Mononuclear cell (primary cell): Measurements from ENCODE around the gene VAPA. TPM values are rescaled to one million over a fixed set of nuclear protein-coding genes. Genes with fewer than 3 reads are reported as not detected.

ENCODE experiments used
- H3K27me3 ChIP-seq: 2 replicates; pipeline ENCODE4 v1.6.0; 2011; ENCODE audit warnings: low read length, control low read depth; ENCODE audit not compliant: insufficient read depth
- H3K4me1 ChIP-seq: 2 replicates; pipeline ENCODE4 v1.5.1; 2011; ENCODE audit warnings: mild to moderate bottlenecking, low read length, control low read depth; ENCODE audit not compliant: insufficient read depth
- H3K4me3 ChIP-seq: 2 replicates; pipeline ENCODE4 v1.5.1; 2011; ENCODE audit warnings: mild to moderate bottlenecking, low read length, moderate library complexity
- H3K9me3 ChIP-seq: 2 replicates; pipeline ENCODE4 v1.5.1; 2011; ENCODE audit warnings: low read depth, mild to moderate bottlenecking, control low read depth, low read length
- total RNA-seq: library from RNA; depleted of rRNA; stranded (reverse); fragments of >200 nt; gene quantifications from one replicate; pipeline ENCODE4 v1.2.3, GENCODE V29; 2012

Gene VAPA
- total RNA-seq, 1 donor: 370 TPM

- H3K9me3 ChIP-seq: no peaks in the 10 kb centered on the region
- H3K4me3 ChIP-seq: no peak overlapping the region
- no peaks in the 10 kb centered on the region for H3K27me3 ChIP-seq
- peaks cover 5% of the 10 kb centered on the region for H3K4me1 ChIP-seq
These were observed 20.0 kb downstream of the VAPA start for GRCh38 chr18:9933865-9934264.

GRCh38 chr18:9934274-9934673 is 20.5 kb downstream of the VAPA start:
- Histone ChIP-seq H3K9me3 (no peaks in the 10 kb centered on the region), H3K27me3 (no peaks in the 10 kb centered on the region), H3K4me3 (no peak overlapping the region), H3K4me1 (peaks cover under 1% of the 10 kb centered on the region)

- Histone ChIP-seq H3K9me3 (no peaks in the 10 kb centered on the region), H3K4me3 (no peak overlapping the region), H3K27me3 (no peaks in the 10 kb centered on the region), H3K4me1 (no peaks in the 10 kb centered on the region)
These were observed 27.3 kb downstream of the VAPA start for GRCh38 chr18:9941103-9941502.

- Histone ChIP-seq H3K4me3 (no peak overlapping the region), H3K9me3 (no peaks in the 10 kb centered on the region), H3K4me1 (no peaks in the 10 kb centered on the region), H3K27me3 (no peaks in the 10 kb centered on the region)
These were observed 27.8 kb downstream of the VAPA start for GRCh38 chr18:9941660-9942059.

DNA sequence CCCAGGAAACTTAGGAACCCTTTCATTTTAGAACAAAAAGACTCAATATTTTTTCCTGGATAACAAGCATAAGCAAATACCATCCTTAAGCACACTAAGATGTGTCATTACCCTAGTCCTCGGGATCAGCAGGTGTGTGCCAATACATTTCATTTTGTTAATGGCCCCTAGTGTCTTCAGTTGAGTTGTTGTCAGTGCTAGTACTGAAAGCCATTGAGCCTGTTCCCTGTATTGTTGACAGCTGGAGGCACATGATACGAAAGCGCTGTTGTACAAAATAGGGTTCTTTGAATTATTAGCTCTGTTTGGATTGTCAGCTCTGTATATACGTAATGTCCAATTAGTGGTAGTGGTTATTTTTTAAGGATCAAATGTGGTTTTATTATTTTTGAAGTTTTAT is 29.5 kb downstream of the VAPA start:
- no peaks in the 10 kb centered on the region for H3K4me1 ChIP-seq

GRCh38 chr18:9944805-9945204 is 31.0 kb downstream of the VAPA start:
- no peaks in the 10 kb centered on the region for H3K9me3 ChIP-seq
- H3K4me1 ChIP-seq: no peaks in the 10 kb centered on the region
- H3K4me3 ChIP-seq: no peak overlapping the region
- no peaks in the 10 kb centered on the region for H3K27me3 ChIP-seq

More for the DNA sequence above, 29.5 kb downstream of the VAPA start:
- Histone ChIP-seq H3K27me3 (no peaks in the 10 kb centered on the region), H3K4me3 (no peak overlapping the region), H3K9me3 (no peaks in the 10 kb centered on the region)

- Histone ChIP-seq H3K27me3 (no peaks in the 10 kb centered on the region), H3K9me3 (no peaks in the 10 kb centered on the region), H3K4me1 (no peaks in the 10 kb centered on the region), H3K4me3 (no peak overlapping the region)
These were observed 33.0 kb downstream of the VAPA start for GRCh38 chr18:9946831-9947230.

GRCh38 chr18:9947248-9947647 is 33.4 kb downstream of the VAPA start:
- H3K4me3 ChIP-seq: no peak overlapping the region
- H3K27me3 ChIP-seq: no peaks in the 10 kb centered on the region
- no peaks in the 10 kb centered on the region for H3K9me3 ChIP-seq
- no peaks in the 10 kb centered on the region for H3K4me1 ChIP-seq

DNA sequence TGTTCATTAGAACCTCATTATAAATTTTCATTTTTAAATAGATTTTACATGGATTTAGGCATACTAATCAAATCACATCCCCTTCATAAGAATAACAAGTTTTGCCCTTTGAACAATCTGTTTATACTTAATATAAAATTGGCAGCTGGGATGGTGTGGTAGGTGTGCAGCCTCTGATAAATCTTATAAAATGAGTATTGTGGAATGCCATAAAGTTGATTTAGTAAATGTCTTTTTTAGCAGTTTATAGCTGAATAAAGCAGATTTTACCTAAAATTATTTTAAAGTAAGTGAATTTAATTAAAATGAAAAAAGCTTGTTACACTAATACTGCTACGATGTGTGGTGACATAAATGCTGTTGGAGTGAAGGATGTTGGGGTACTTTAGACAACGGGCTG is 35.5 kb downstream of the VAPA start:
- Histone ChIP-seq H3K9me3 (no peaks in the 10 kb centered on the region), H3K4me1 (no peaks in the 10 kb centered on the region), H3K27me3 (no peaks in the 10 kb centered on the region), H3K4me3 (no peak overlapping the region)

- Histone ChIP-seq H3K4me3 (no peak overlapping the region), H3K4me1 (no peaks in the 10 kb centered on the region), H3K9me3 (no peaks in the 10 kb centered on the region)
These were observed 36.0 kb downstream of the VAPA start for GRCh38 chr18:9949861-9950260.

GRCh38 chr18:9950289-9951016 is 36.6 kb downstream of the VAPA start:
- no peaks in the 10 kb centered on the region for H3K4me1 ChIP-seq
- no peaks in the 10 kb centered on the region for H3K27me3 ChIP-seq
- no peaks in the 10 kb centered on the region for H3K9me3 ChIP-seq
- no peak overlapping the region for H3K4me3 ChIP-seq

More at GRCh38 chr18:9949861-9950260, 36.0 kb downstream of the VAPA start:
- no peaks in the 10 kb centered on the region for H3K27me3 ChIP-seq

DNA sequence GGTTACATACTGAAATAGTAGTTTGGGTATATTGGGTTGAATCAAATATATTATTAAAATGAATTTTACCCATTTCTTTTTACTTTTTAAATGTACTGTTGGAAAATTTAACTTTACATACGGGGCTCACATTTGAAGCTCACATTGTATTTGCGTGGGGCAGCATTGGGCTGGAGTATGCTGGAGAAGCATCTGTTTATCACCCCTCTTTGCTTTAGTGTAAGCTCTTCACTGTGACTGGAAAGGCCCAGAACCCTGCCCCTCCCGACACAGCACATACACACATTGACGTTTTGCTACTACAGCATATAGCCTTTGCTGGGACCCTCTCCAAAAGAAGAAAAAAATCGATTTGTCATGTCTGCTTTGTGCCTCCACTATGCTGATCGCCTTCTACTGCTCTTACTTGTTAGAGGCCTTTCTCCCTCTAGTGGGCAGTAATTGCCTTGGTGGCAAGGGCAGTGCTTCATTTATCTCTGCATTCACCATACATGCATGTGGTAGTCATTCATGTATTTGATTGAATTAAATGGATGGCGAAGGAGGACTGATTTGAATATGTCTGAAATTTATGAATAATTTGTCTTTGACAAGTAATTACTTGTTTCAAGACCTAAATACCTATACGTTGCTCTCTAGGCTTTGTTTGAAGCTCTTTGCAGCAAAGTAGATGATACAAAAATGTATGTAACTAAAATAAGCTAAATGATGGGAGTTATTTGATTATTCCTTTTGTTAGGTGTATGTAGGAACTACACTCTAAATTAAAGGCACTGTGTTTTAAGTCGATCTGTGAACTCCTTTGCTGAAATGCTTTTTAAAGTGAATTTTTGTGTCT is 37.4 kb downstream of the VAPA start:
- H3K27me3 ChIP-seq: no peaks in the 10 kb centered on the region
- H3K4me3 ChIP-seq: no peak overlapping the region
- no peaks in the 10 kb centered on the region for H3K9me3 ChIP-seq
- H3K4me1 ChIP-seq: no peaks in the 10 kb centered on the region

GRCh38 chr18:9952633-9953416 is 39.0 kb downstream of the VAPA start:
- Histone ChIP-seq H3K27me3 (no peaks in the 10 kb centered on the region), H3K4me1 (no peaks in the 10 kb centered on the region), H3K4me3 (no peak overlapping the region), H3K9me3 (no peaks in the 10 kb centered on the region)

DNA sequence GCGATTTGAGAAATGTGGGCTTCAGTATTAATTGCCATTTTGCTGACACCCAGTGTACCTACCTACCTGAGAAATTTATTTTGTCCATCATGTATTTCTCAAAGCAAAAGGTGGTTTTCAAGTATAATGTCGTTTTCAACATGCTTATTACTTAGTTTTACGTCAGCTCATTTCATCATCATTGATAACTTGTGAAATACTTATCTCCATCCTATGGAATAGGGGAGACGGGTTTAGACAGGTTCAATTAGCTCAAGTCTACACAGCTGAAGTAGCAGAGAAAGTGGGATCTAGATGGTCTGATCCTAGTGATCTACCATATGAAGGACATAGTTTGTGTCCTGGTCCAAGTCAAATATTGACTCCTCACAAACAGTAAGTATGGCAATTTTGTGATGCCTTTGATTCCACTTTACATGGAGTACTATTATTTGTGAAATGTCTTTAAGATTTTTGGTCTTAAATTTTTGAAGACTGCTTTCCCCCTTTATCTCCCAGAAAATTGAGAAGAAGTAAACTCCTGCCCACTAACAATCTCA is 45.1 kb downstream of the VAPA start:
- H3K4me3 ChIP-seq: no peak overlapping the region
- H3K27me3 ChIP-seq: no peaks in the 10 kb centered on the region
- H3K9me3 ChIP-seq: no peaks in the 10 kb centered on the region
- H3K4me1 ChIP-seq: no peaks in the 10 kb centered on the region

GRCh38 chr18:9959564-9959963 is 45.7 kb downstream of the VAPA start:
- Histone ChIP-seq H3K27me3 (no peaks in the 10 kb centered on the region), H3K9me3 (no peaks in the 10 kb centered on the region), H3K4me3 (no peak overlapping the region), H3K4me1 (no peaks in the 10 kb centered on the region)
